Neuron (in vitro differentiated cells): ENCODE results near the gene HOXD12.

Experiments
- H2AFZ ChIP-seq: one replicate; pipeline ENCODE4 v1.6.1; 2013; ENCODE audit warnings: low read depth, mild to moderate bottlenecking, inconsistent platforms, low read length, moderate library complexity
- H3K27me3 ChIP-seq: one replicate; pipeline ENCODE4 v1.6.1; 2013; ENCODE audit warnings: low read length; ENCODE audit not compliant: insufficient read depth
- H3K36me3 ChIP-seq: one replicate; pipeline ENCODE4 v1.6.1; 2013; ENCODE audit warnings: low read length; ENCODE audit not compliant: insufficient read depth
- H3K4me1 ChIP-seq: one replicate; pipeline ENCODE4 v1.6.1; 2013; ENCODE audit warnings: low read length; ENCODE audit not compliant: insufficient read depth
- H3K4me3 ChIP-seq: 2 replicates; pipeline ENCODE4 v1.5.1; 2013; ENCODE audit warnings: mild to moderate bottlenecking, low read length, moderate library complexity
- H3K9me3 ChIP-seq: one replicate; pipeline ENCODE4 v1.6.1; 2013; ENCODE audit warnings: low read length

Gene HOXD12

GRCh38 chr2:176093145-176093897 is 6.3 kb upstream of the HOXD12 start:
- peaks cover 3% of the 10 kb centered on the region for H3K4me1 ChIP-seq
- H3K27me3 ChIP-seq, result peaks cover 97% of the 10 kb centered on the region
- H2AFZ ChIP-seq, result peak overlapping the region; percentile 55
- H3K36me3 ChIP-seq, result no peaks in the 10 kb centered on the region
- peaks cover 2% of the 10 kb centered on the region for H3K9me3 ChIP-seq
- H3K4me3 ChIP-seq, result peak overlapping the region; percentile 22

- peaks cover 97% of the 10 kb centered on the region for H3K27me3 ChIP-seq
- H2AFZ ChIP-seq, result no peak overlapping the region
- H3K4me1 ChIP-seq, result peaks cover 3% of the 10 kb centered on the region
- peaks cover 2% of the 10 kb centered on the region for H3K9me3 ChIP-seq
- H3K36me3 ChIP-seq, result no peaks in the 10 kb centered on the region
- no peak overlapping the region for H3K4me3 ChIP-seq
Observed at GRCh38 chr2:176093898-176094249, 5.7 kb upstream of the HOXD12 start.

GRCh38 chr2:176094349-176094748 is 5.2 kb upstream of the HOXD12 start:
- Histone ChIP-seq H3K36me3 (no peaks in the 10 kb centered on the region), H3K9me3 (peaks cover 2% of the 10 kb centered on the region), H3K27me3 (peaks cover 97% of the 10 kb centered on the region), H2AFZ (no peak overlapping the region), H3K4me1 (peaks cover 3% of the 10 kb centered on the region), H3K4me3 (no peak overlapping the region)

- Histone ChIP-seq H3K9me3 (peaks cover 2% of the 10 kb centered on the region), H3K4me1 (peaks cover 3% of the 10 kb centered on the region), H3K27me3 (peaks cover 97% of the 10 kb centered on the region), H3K4me3 (no peak overlapping the region), H2AFZ (no peak overlapping the region), H3K36me3 (no peaks in the 10 kb centered on the region)
Observed at GRCh38 chr2:176095421-176095820, 4.2 kb upstream of the HOXD12 start.

GRCh38 chr2:176096243-176096985 is 3.2 kb upstream of the HOXD12 start:
- Histone ChIP-seq H2AFZ (no peak overlapping the region), H3K4me3 (no peak overlapping the region), H3K4me1 (peaks cover 3% of the 10 kb centered on the region), H3K27me3 (peaks cover 97% of the 10 kb centered on the region), H3K9me3 (peaks cover under 1% of the 10 kb centered on the region), H3K36me3 (no peaks in the 10 kb centered on the region)

- Histone ChIP-seq H3K36me3 (no peaks in the 10 kb centered on the region), H3K4me1 (peaks cover 3% of the 10 kb centered on the region), H3K27me3 (peaks cover 97% of the 10 kb centered on the region), H3K9me3 (no peaks in the 10 kb centered on the region), H3K4me3 (peak overlapping the region; percentile 32), H2AFZ (peak overlapping the region; percentile 43)
Observed at GRCh38 chr2:176096986-176097819, 2.4 kb upstream of the HOXD12 start.

GRCh38 chr2:176097820-176098365 is 1.7 kb upstream of the HOXD12 start:
- no peaks in the 10 kb centered on the region for H3K36me3 ChIP-seq
- peaks cover 99% of the 10 kb centered on the region for H3K27me3 ChIP-seq
- H3K4me3 ChIP-seq, result no peak overlapping the region
- peaks cover 3% of the 10 kb centered on the region for H3K4me1 ChIP-seq
- H2AFZ ChIP-seq, result no peak overlapping the region
- no peaks in the 10 kb centered on the region for H3K9me3 ChIP-seq

- Histone ChIP-seq H3K9me3 (no peaks in the 10 kb centered on the region), H3K4me1 (peaks cover 3% of the 10 kb centered on the region), H2AFZ (no peak overlapping the region), H3K4me3 (no peak overlapping the region), H3K36me3 (no peaks in the 10 kb centered on the region), H3K27me3 (peaks cover 100% of the 10 kb centered on the region)
Observed at GRCh38 chr2:176098366-176099158, 1.0 kb upstream of the HOXD12 start.

GRCh38 chr2:176099159-176099727 is 352 bp upstream of the HOXD12 start:
- H3K27me3 ChIP-seq, result peaks cover 100% of the 10 kb centered on the region
- peaks cover 3% of the 10 kb centered on the region for H3K4me1 ChIP-seq
- H2AFZ ChIP-seq, result no peak overlapping the region
- H3K4me3 ChIP-seq, result no peak overlapping the region
- H3K36me3 ChIP-seq, result no peaks in the 10 kb centered on the region
- H3K9me3 ChIP-seq, result no peaks in the 10 kb centered on the region

- no peak overlapping the region for H3K4me3 ChIP-seq
- peaks cover 3% of the 10 kb centered on the region for H3K4me1 ChIP-seq
- no peak overlapping the region for H2AFZ ChIP-seq
- peaks cover 100% of the 10 kb centered on the region for H3K27me3 ChIP-seq
- H3K36me3 ChIP-seq, result no peaks in the 10 kb centered on the region
- H3K9me3 ChIP-seq, result no peaks in the 10 kb centered on the region
Observed at GRCh38 chr2:176100547-176101140, 1.0 kb downstream of the HOXD12 start.

GRCh38 chr2:176101216-176101830 is 1.7 kb downstream of the HOXD12 start:
- no peaks in the 10 kb centered on the region for H3K36me3 ChIP-seq
- H2AFZ ChIP-seq, result no peak overlapping the region
- no peak overlapping the region for H3K4me3 ChIP-seq
- peaks cover 3% of the 10 kb centered on the region for H3K4me1 ChIP-seq
- peaks cover 100% of the 10 kb centered on the region for H3K27me3 ChIP-seq
- H3K9me3 ChIP-seq, result no peaks in the 10 kb centered on the region
